Activated CD8-positive, alpha-beta memory T cell treated with anti-CD3 and anti-CD28 coated beads for 1 hour (primary cell): Measurements from ENCODE around the gene SFPQ.
"Not testable (repeated sequence)": the region's sequence is repeated elsewhere in the genome, so short reads cannot be mapped to it uniquely, and the experiment has no call there.

Experiments used
- DNase-seq, 2 donors: peaks; one replicate each; pipeline ENCODE4 v3.0.0-alpha.2; 2020; ENCODE audit warnings: low read depth in 1 of 2; ENCODE audit errors: extremely low read depth in 1 of 2

SFPQ gene, protein sequence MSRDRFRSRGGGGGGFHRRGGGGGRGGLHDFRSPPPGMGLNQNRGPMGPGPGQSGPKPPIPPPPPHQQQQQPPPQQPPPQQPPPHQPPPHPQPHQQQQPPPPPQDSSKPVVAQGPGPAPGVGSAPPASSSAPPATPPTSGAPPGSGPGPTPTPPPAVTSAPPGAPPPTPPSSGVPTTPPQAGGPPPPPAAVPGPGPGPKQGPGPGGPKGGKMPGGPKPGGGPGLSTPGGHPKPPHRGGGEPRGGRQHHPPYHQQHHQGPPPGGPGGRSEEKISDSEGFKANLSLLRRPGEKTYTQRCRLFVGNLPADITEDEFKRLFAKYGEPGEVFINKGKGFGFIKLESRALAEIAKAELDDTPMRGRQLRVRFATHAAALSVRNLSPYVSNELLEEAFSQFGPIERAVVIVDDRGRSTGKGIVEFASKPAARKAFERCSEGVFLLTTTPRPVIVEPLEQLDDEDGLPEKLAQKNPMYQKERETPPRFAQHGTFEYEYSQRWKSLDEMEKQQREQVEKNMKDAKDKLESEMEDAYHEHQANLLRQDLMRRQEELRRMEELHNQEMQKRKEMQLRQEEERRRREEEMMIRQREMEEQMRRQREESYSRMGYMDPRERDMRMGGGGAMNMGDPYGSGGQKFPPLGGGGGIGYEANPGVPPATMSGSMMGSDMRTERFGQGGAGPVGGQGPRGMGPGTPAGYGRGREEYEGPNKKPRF

GRCh38 chr1:35192853-35193664 is at the start of gene SFPQ:
TSS of gene SFPQ (minus strand) at chr1:35193145. CDS start at chr1:35193049, 96 bp downstream.
- DNase-seq, result peak; percentile 88 to 93

- DNase-seq, result not testable (repeated sequence)
These were observed 43.8 kb upstream of the SFPQ start for GRCh38 chr1:35236772-35237171.

DNA sequence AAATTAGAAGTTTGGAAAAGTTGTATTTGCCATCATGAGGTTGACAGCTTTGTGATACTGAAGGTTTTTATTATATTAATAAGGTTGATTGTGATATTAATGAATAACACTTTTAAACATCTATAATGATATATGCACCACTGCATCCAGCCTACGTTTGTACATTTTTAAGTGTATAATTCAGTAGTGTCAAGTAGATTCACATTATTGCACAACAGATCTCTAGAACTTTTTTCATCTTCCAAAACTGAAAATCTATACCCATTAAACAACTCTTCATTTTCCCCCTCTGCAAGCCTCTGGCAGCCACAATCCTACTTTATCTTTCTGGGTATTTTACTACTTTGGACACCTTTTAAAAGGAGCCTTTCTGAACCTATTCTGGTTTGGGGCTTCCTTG is 38.3 kb upstream of the SFPQ start:
- no peak for DNase-seq

- DNase-seq, result no peak
These were observed 36.8 kb upstream of the SFPQ start for GRCh38 chr1:35229587-35230360.

DNA sequence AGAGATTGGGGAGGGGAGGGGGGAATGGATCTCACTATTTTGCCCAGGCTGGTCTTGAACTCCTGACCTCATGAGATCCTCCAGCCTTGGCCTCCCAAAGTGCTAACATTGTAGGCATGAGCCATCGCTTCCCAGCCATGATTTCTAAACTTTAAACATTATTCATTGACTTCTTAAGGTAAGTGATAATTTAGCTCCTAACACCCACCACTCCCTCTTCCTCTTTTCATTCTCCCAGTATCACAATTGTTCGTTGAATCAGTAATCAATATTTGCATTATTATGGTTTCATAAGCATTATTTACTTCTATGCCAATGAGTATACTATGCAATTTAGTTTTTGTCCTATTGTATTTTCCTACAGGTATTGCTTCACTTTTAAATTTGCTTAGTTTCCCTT is 33.6 kb upstream of the SFPQ start:
- DNase-seq, result no peak

GRCh38 chr1:35223084-35223630 is 30.2 kb upstream of the SFPQ start:
- no peak for DNase-seq

DNA sequence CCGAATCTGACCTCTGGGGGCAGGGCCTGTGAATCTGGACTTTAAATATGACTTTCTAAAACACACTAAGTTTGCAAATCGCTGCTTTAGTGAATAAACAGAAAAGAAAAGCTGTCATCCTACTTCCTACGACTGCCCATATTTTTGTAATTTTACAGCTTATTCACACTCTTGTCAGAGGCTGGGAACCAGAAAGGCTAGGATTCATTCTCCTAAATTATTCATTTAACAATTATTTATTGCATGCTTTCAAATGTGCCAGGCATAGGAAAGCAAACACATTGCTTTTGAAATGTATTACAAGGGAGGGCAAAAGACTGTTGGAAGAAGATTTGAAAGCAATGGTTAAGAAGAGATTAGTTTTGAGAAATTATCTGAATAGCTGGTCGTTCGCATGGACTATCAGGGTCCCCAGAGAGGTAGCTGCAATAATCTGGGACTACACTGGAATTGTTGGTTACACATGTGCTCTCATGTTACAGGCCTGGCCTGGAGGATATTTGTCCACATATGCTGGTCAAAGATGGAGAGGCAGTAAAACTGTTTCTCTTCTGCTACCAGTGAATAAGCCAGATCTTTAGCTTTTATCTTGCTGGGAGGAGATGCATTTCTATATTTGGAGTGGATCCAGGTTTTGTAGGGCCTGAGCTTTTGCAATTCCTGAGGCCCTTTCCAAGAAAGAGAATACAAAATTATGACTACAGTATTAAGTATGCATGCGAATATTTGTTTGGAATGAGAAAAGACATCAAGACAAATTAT is 29.6 kb upstream of the SFPQ start:
- DNase-seq, result no peak

DNA sequence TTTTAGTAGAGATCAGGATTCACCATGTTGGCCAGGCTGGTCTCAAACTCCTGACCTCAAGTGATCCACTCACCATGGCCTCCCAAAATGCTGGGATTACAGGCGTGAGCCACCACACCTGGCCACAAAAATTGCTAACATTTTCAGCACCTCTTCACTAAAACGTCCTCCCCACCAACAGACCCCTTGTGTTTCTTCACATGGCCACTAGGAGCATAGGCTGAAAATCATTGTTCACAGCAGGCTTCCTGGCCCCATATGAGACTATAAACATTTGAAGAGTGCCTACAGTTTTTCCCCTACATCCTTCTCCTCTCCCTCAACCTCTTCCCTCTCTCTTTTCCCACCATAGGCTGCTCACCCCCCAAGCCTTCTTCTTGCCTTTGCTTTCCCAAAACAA is 28.0 kb upstream of the SFPQ start:
- no peak for DNase-seq

DNA sequence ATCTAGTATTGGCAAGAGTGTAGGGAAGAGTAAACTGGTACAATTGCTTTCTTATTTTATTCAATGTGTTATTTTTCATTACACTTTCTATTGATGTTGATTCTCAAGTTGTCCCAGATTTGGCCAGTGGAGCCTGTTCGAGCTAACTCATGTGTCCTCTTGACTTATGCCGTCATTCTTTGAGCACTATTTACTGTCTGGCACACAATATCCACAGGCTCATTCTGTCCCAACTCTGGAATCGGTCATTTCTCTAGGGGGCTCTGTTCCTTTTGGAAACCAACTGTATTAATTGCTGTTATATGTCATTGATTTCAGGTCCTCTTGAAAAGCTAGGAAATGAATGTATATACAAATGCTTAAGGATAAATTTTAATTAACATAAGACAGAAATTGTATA is 22.4 kb upstream of the SFPQ start:
- DNase-seq, result no peak

- no peak for DNase-seq
These were observed 18.1 kb upstream of the SFPQ start for GRCh38 chr1:35211120-35211414.

DNA sequence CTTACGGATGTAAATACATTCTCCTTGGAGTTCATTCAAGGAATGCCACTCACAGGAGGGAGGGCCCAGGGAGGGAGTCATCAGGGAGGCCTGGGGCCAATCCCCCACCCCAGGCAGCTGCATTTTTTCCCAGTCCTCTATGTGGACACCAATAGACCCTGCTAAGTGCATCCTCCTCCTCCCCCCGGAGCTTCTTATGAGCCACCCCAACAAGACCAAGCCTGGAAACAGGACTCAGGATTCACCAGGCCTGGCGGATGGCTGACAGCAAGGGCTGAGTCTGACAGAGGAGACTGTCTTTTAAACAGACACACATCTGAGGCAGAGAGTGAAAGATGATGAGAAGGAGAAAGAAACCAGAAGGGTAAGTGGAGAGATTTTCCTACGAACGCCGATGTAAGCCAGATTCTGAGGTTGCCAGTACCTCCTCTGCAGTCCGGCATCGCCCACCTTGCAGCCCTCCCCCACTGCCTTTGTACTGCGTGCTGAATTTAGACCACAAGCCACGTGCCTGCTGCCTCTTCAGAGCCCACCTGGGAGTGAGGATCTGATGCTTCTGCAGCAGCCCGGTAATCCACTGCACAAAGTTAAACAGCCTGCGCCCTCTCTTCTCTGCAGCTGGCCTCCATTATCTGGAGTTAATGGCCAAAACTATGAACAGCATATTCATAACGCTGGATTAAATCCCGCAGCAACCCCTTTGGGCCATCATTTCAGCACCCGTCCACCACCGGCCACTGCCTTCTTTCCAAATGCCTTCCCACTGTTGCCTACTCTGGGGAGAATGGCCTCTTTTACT is 17.6 kb upstream of the SFPQ start:
- no peak for DNase-seq

DNA sequence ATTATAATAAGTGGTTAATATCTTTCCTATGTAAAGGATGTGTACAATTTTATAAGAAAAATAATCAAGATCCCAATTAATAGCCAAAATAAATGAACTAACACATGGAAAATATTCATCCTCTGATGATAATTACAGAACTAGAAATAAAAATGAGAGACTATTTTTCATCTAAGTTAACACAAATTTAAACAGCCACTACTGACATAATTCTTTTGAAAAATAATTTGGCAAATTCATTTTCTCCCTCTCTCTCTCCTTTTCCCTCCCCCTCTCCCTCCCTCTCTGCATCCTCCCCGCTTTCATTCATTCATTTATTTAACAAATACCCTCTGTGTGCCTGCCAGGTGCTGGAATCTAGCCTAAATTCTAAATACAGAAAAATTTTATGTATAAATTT is 10.3 kb upstream of the SFPQ start:
- no peak for DNase-seq

GRCh38 chr1:35202048-35202719 is 9.2 kb upstream of the SFPQ start:
- DNase-seq, result peak; percentile 24 to 46

DNA sequence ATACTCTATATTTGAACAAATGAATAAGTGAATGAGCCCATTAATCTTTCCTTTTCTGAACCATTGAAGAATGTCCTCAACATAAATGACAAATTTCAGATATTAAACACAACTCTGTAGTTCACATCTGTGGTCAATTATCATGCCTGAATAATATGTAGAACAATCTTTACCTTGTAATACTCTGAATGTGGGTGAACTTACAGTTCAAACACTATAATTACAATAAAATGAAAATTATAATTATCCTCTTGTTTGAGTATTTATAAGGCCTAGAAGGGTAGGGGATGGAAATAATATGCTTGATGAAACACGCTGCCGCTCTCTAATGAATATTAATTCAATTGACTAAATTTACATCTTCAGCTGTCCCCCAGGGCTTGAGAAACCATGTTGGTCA is 8.7 kb upstream of the SFPQ start:
- no peak for DNase-seq

DNA sequence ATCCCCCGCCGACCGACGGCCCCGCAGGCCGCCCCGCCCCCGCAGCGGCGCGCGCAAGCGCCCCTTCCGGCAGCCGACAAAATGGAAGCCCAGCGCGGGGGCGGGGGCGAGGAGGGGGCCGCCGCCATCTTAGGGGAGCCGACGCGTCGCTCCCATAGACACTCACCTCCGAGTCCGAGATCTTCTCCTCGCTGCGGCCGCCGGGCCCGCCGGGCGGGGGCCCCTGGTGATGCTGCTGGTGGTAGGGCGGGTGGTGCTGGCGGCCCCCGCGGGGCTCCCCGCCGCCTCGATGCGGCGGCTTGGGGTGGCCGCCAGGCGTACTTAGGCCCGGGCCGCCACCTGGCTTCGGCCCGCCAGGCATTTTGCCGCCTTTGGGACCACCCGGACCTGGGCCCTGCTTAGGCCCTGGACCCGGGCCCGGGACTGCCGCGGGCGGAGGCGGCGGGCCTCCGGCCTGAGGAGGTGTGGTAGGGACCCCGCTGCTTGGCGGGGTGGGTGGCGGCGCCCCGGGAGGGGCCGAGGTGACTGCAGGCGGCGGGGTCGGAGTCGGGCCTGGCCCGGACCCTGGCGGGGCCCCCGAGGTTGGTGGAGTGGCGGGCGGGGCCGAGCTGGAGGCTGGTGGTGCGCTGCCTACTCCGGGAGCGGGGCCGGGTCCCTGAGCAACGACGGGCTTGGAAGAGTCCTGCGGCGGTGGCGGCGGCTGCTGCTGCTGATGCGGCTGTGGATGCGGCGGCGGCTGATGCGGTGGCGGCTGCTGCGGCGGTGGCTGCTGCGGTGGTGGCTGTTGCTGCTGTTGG is 691 bp downstream of the SFPQ start:
- DNase-seq, result peak; percentile 64 to 89

- no peak for DNase-seq
These were observed 1.4 kb downstream of the SFPQ start for GRCh38 chr1:35191429-35192055.

GRCh38 chr1:35190784-35191183 is 2.2 kb downstream of the SFPQ start:
- no peak for DNase-seq
